SK-N-SH (cell line): ENCODE data around the gene JADE3. TPM values are rescaled to one million over a fixed set of nuclear protein-coding genes. Genes with fewer than 3 reads are reported as not detected.

Experiments used
- CTCF ChIA-PET: fragments of 300-600, 350-600 bp; formaldehyde crosslinking; extraction: SDS; loops from one replicate; lab custom pipeline; 2021; lab: Yijun Ruan, JAX
- POLR2A ChIA-PET: fragments of 350-600 bp; sonication (Branson Sonifier 250); formaldehyde crosslinking; extraction: SDS; loops from one replicate; lab custom pipeline; 2020; ENCODE audit warnings: antibody characterized with exemption, inconsistent platforms; lab: Yijun Ruan, JAX
- DNase-seq: peaks from one replicate; pipeline ENCODE4 v3.0.0; 2012
- H2AFZ ChIP-seq: fragments of 200-600 bp; sonication (generic); 2 replicates; pipeline ENCODE4 v1.8.1; 2016; ENCODE audit warnings: antibody characterized with exemption, mild to moderate bottlenecking, low read depth
- H3F3A ChIP-seq: fragments of 200-600 bp; sonication (generic); replicated peaks from 2 replicates; pipeline ENCODE3; 2016; ENCODE audit warnings: antibody characterized with exemption, mild to moderate bottlenecking; ENCODE audit not compliant: insufficient read depth
- H3K27ac ChIP-seq, 2 experiments: fragments of 200-500 bp in 1 of 2; fragments of 200-600 bp in 1 of 2; sonication (Bioruptor generic) in 1 of 2; sonication (generic), shearing (Covaris generic) in 1 of 2; 2 replicates each; pipeline versions ENCODE4 v1.5.1 to v1.6.1; 2014 to 2016; ENCODE audit warnings: low read depth in 2 of 2, inconsistent platforms in 1 of 2, low read length in 1 of 2, mild to moderate bottlenecking in 1 of 2, mixed read lengths in 1 of 2
- H3K27me3 ChIP-seq: fragments of 200-600 bp; sonication (generic), shearing (Covaris generic); 2 replicates; pipeline ENCODE4 v1.6.1; 2016; ENCODE audit warnings: mixed run types; ENCODE audit not compliant: insufficient read depth
- H3K36me3 ChIP-seq, 2 experiments: fragments of 200-500 bp in 1 of 2; fragments of 200-600 bp in 1 of 2; sonication (Bioruptor generic) in 1 of 2; sonication (generic) in 1 of 2; replicated peaks in 1 of 2; 2 replicates each; pipeline versions ENCODE3 to v1.5.1; 2014 to 2016; ENCODE audit warnings: low read length in 1 of 2, mild to moderate bottlenecking in 1 of 2; ENCODE audit not compliant: insufficient read depth in 2 of 2, control insufficient read depth in 1 of 2
- H3K4me1 ChIP-seq, 2 experiments: fragments of 200-500 bp in 1 of 2; fragments of 200-600 bp in 1 of 2; sonication (Bioruptor generic) in 1 of 2; sonication (generic), shearing (Covaris generic) in 1 of 2; 2 replicates each; pipeline versions ENCODE4 v1.5.1 to v1.6.1; 2014 to 2016; ENCODE audit warnings: low read depth in 1 of 2, low read length in 1 of 2, mixed run types in 1 of 2; ENCODE audit not compliant: insufficient read depth in 2 of 2, control insufficient read depth in 1 of 2
- H3K4me2 ChIP-seq: fragments of 200-600 bp; sonication (generic), shearing (Covaris generic); 2 replicates; pipeline ENCODE4 v1.6.1; 2017; ENCODE audit warnings: mixed run types
- H3K4me3 ChIP-seq, 2 experiments: fragments of 200-500 bp in 1 of 2; fragments of 200-600 bp in 1 of 2; sonication (Bioruptor generic) in 1 of 2; sonication (generic), shearing (Covaris generic) in 1 of 2; 2 replicates each; pipeline versions ENCODE4 v1.5.1 to v1.8.1; 2014 to 2016; ENCODE audit warnings: low read depth in 2 of 2, inconsistent platforms in 1 of 2, low read length in 1 of 2, mild to moderate bottlenecking in 1 of 2, mixed read lengths in 1 of 2, moderate library complexity in 1 of 2
- H3K79me2 ChIP-seq: fragments of 200-600 bp; sonication (generic); 2 replicates; pipeline ENCODE4 v1.8.1; 2017; ENCODE audit warnings: mild to moderate bottlenecking; ENCODE audit not compliant: insufficient read depth
- H3K9ac ChIP-seq: fragments of 200-600 bp; sonication (generic); 2 replicates; pipeline ENCODE4 v1.6.1; 2017; ENCODE audit warnings: mixed run types
- H3K9me2 ChIP-seq: fragments of 200-600 bp; sonication (generic); 2 replicates; pipeline ENCODE4 v1.6.1; 2017; ENCODE audit warnings: mixed run types
- H3K9me3 ChIP-seq: fragments of 200-600 bp; sonication (generic); 2 replicates; pipeline ENCODE4 v1.6.1; 2017; ENCODE audit warnings: mixed run types, mild to moderate bottlenecking, moderate library complexity
- H4K20me1 ChIP-seq: fragments of 200-600 bp; sonication (generic); 2 replicates; pipeline ENCODE4 v1.6.1; 2017; ENCODE audit warnings: mild to moderate bottlenecking, mixed run types; ENCODE audit not compliant: insufficient read depth
- CHD2 ChIP-seq: fragments of 150-350 bp; IDR thresholded peaks from 2 replicates; pipeline ENCODE4 v1.6.1; 2018; ENCODE audit warnings: low read length; ENCODE audit not compliant: partially characterized antibody
- ELF1 ChIP-seq: IDR thresholded peaks from 2 replicates; pipeline ENCODE4 v1.4.0; 2012
- FOSL2 ChIP-seq: IDR thresholded peaks from 2 replicates; pipeline ENCODE4 v1.4.0; 2012; ENCODE audit warnings: low read depth, mild to moderate bottlenecking, moderate library complexity, borderline replicate concordance
- FOXJ3 ChIP-seq: sonication (generic); formaldehyde crosslinking; IDR thresholded peaks from 2 replicates; pipeline ENCODE4 v1.5.1; 2020; ENCODE audit warnings: mild to moderate bottlenecking, missing genetic modification reagents
- FOXM1 ChIP-seq: IDR thresholded peaks from 2 replicates; pipeline ENCODE4 v1.4.0; 2012; ENCODE audit warnings: low read depth, mild to moderate bottlenecking
- GABPA ChIP-seq: IDR thresholded peaks from 2 replicates; pipeline ENCODE4 v1.4.0; 2012; ENCODE audit warnings: low read depth, mild to moderate bottlenecking
- JUND ChIP-seq: IDR thresholded peaks from 2 replicates; pipeline ENCODE4 v1.4.0; 2012
- NRF1 ChIP-seq: IDR thresholded peaks from 2 replicates; pipeline ENCODE4 v1.6.1; 2012; ENCODE audit warnings: low read depth, mild to moderate bottlenecking, low read length
- RCOR1 ChIP-seq: fragments of 150-350 bp; IDR thresholded peaks from 2 replicates; pipeline ENCODE4 v1.6.1; 2017; ENCODE audit warnings: antibody characterized with exemption, low read length
- RFX5 ChIP-seq: IDR thresholded peaks from 2 replicates; pipeline ENCODE4 v1.6.1; 2012; ENCODE audit warnings: mild to moderate bottlenecking, improper control_type of control experiment, low read length
- SIN3A ChIP-seq: IDR thresholded peaks from 2 replicates; pipeline ENCODE4 v1.6.1; 2012; ENCODE audit warnings: low read depth, mild to moderate bottlenecking, low read length, moderate library complexity, borderline replicate concordance
- TAF1 ChIP-seq: IDR thresholded peaks from 2 replicates; pipeline ENCODE4 v1.6.1; 2012; ENCODE audit warnings: low read depth, mild to moderate bottlenecking, low read length, moderate library complexity, borderline replicate concordance
- WGBS: methylation state at CpG from one replicate; pipeline ENCODE4 v1.1.6; 2017; ENCODE audit warnings: low lambda C conversion rate; 5-methylcytosine and 5-hydroxymethylcytosine counted together
- polyA plus RNA-seq, 3 experiments: library from polyadenylated mRNA; depleted of rRNA; stranded (reverse); fragments of >200 nt; gene quantifications; 2 replicates each; pipeline ENCODE4 v1.2.3, GENCODE V29; 2012
- TF ChIP-seq, protein P1 (sequence below): IDR thresholded peaks from 2 replicates; pipeline ENCODE4 v1.6.1; 2012; ENCODE audit warnings: mild to moderate bottlenecking, low read depth, low read length, moderate library complexity
- TF ChIP-seq, protein P2 (sequence below): IDR thresholded peaks from 2 replicates; pipeline ENCODE4 v1.4.0; 2012; ENCODE audit warnings: low read depth, borderline replicate concordance
- TF ChIP-seq, protein P3 (sequence below): IDR thresholded peaks from 2 replicates; pipeline ENCODE4; 2012
- TF ChIP-seq, protein P4 (sequence below): fragments of 150-350 bp; IDR thresholded peaks from 2 replicates; pipeline ENCODE4 v1.6.1; 2017; ENCODE audit warnings: antibody characterized with exemption, low read length, low read depth, borderline replicate concordance
- TF ChIP-seq, protein P5 (sequence below): fragments of 150-350 bp; IDR thresholded peaks from 2 replicates; pipeline ENCODE4 v1.6.1; 2016; ENCODE audit warnings: mild to moderate bottlenecking, low read depth, low read length

JADE3 gene
- polyA plus RNA-seq, 1 of the 3 experiments (the other 2 are of a cell fraction) = 3.0 TPM

DNA sequence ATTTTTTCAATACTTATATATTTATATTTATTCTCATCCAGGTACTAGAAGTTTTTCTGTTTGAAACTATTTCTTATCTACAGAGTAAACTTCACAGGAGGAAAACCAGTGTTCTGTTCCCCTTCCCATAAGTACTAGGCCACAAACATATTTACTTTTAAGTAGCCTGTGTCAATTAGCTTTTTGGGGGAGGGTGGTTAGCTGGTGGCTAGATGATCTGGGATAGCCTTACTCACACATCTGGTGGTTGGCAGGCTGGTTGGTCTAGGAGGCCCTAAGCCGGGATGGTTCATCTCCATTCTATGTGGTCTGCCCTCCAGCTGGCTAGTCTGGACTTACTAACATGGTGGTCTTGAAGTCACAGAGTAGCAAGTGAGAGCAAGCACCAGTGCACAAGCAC is 6.2 kb downstream of the JADE3 start:
- TF ChIP-seq FOSL2 (no peak), SIN3A (no peak), ELF1 (no peak), JUND (no peak), TAF1 (no peak), GABPA (no peak), CHD2 (no peak), NRF1 (no peak), FOXM1 (no peak), RFX5 (no peak), RCOR1 (no peak), FOXJ3 (CRISPR knock-in tag) (no peak)
- TF ChIP-seq, protein P1, sequence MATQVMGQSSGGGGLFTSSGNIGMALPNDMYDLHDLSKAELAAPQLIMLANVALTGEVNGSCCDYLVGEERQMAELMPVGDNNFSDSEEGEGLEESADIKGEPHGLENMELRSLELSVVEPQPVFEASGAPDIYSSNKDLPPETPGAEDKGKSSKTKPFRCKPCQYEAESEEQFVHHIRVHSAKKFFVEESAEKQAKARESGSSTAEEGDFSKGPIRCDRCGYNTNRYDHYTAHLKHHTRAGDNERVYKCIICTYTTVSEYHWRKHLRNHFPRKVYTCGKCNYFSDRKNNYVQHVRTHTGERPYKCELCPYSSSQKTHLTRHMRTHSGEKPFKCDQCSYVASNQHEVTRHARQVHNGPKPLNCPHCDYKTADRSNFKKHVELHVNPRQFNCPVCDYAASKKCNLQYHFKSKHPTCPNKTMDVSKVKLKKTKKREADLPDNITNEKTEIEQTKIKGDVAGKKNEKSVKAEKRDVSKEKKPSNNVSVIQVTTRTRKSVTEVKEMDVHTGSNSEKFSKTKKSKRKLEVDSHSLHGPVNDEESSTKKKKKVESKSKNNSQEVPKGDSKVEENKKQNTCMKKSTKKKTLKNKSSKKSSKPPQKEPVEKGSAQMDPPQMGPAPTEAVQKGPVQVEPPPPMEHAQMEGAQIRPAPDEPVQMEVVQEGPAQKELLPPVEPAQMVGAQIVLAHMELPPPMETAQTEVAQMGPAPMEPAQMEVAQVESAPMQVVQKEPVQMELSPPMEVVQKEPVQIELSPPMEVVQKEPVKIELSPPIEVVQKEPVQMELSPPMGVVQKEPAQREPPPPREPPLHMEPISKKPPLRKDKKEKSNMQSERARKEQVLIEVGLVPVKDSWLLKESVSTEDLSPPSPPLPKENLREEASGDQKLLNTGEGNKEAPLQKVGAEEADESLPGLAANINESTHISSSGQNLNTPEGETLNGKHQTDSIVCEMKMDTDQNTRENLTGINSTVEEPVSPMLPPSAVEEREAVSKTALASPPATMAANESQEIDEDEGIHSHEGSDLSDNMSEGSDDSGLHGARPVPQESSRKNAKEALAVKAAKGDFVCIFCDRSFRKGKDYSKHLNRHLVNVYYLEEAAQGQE = no peak
- TF ChIP-seq, protein P2, sequence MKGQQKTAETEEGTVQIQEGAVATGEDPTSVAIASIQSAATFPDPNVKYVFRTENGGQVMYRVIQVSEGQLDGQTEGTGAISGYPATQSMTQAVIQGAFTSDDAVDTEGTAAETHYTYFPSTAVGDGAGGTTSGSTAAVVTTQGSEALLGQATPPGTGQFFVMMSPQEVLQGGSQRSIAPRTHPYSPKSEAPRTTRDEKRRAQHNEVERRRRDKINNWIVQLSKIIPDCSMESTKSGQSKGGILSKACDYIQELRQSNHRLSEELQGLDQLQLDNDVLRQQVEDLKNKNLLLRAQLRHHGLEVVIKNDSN = no peak
- TF ChIP-seq, protein P3, sequence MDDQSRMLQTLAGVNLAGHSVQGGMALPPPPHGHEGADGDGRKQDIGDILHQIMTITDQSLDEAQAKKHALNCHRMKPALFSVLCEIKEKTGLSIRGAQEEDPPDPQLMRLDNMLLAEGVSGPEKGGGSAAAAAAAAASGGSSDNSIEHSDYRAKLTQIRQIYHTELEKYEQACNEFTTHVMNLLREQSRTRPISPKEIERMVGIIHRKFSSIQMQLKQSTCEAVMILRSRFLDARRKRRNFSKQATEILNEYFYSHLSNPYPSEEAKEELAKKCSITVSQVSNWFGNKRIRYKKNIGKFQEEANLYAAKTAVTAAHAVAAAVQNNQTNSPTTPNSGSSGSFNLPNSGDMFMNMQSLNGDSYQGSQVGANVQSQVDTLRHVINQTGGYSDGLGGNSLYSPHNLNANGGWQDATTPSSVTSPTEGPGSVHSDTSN = no peak
- TF ChIP-seq, protein P4, sequence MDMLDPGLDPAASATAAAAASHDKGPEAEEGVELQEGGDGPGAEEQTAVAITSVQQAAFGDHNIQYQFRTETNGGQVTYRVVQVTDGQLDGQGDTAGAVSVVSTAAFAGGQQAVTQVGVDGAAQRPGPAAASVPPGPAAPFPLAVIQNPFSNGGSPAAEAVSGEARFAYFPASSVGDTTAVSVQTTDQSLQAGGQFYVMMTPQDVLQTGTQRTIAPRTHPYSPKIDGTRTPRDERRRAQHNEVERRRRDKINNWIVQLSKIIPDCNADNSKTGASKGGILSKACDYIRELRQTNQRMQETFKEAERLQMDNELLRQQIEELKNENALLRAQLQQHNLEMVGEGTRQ = no peak
- TF ChIP-seq, protein P5, sequence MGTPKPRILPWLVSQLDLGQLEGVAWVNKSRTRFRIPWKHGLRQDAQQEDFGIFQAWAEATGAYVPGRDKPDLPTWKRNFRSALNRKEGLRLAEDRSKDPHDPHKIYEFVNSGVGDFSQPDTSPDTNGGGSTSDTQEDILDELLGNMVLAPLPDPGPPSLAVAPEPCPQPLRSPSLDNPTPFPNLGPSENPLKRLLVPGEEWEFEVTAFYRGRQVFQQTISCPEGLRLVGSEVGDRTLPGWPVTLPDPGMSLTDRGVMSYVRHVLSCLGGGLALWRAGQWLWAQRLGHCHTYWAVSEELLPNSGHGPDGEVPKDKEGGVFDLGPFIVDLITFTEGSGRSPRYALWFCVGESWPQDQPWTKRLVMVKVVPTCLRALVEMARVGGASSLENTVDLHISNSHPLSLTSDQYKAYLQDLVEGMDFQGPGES = no peak
- DNase-seq = no peak
- Histone ChIP-seq H3K9ac (no peak overlapping the region), H3K79me2 (peaks cover 81% of the 10 kb centered on the region), H3K36me3 (no peaks in the 10 kb centered on the region), H3K9me2 (no peaks in the 10 kb centered on the region), H4K20me1 (no peaks in the 10 kb centered on the region), H3K4me1 (peaks cover 0 to 5% of the 10 kb centered on the region in 2 experiments; a peak in 2 of 4 replicates), H3K27me3 (no peaks in the 10 kb centered on the region; the same call in 1 of the 2 replicates), H3K9me3 (no peaks in the 10 kb centered on the region), H2AFZ (no peak overlapping the region), H3K4me2 (no peak overlapping the region), H3F3A (peaks cover 6% of the 10 kb centered on the region), H3K27ac (no peak overlapping the region), H3K4me3 (no peak overlapping the region)
- no CpG with 5 or more reads among the region's 1 CpG for WGBS
- ChIA-PET CTCF (interaction anchor here (1.0 kb wide), 1 partner anchor 85 kb away, joined by 3 read pairs; no protein-coding TSS in a partner anchor), POLR2A (no interaction called here)
